Measurements from ENCODE around the gene TLN1. TPM values are rescaled to one million over a fixed set of nuclear protein-coding genes. Genes with fewer than 3 reads are reported as not detected.

TLN1 gene
- total and polyA plus RNA-seq, 2 of the 8 experiments (the other 6 are each of a cell fraction or from before 2014, with no cell fraction given), result 28.1 to 90.1 TPM

DNA sequence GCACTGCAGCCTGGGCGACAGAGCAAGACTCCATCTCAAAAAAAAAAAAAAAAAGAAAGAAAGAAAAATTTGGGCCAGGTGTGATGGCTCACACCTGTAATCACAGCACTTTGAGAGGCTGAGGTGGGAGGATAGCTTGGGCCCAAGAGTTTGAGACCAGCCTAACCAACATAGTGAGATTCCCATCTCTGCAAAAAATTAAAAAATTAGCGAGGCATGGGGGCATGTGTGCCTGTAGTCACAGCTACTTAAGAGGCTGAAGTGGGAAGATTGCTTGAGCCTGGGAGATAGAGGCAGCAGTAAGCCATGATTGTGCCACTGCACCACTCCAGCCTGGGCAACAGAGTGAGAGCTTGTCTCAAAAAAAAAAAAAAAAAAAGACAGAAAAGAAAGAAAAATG lies 78.4 kb downstream of the TLN1 start:
- H2BK5ac ChIP-seq (ENCODE audit: low read depth, low read length), result no peak overlapping the region
- no peak overlapping the region for H2BK15ac ChIP-seq (ENCODE audit: low read length)
- no peaks in the 10 kb centered on the region for H3K79me1 ChIP-seq (ENCODE audit: low read depth, low read length)
- no peak overlapping the region for H4K5ac ChIP-seq (ENCODE audit: insufficient read length, low read depth, low read length)
- H3K4me1 ChIP-seq (replicated peaks in 1 of 4; ENCODE audit: control insufficient read depth in 3 of 4, insufficient read depth in 4 of 4, low read length in 3 of 4), result peaks cover 2 to 17% (median 12%) of the 10 kb centered on the region in 4 experiments; a peak in 6 of 7 replicates
- H3K36me3 ChIP-seq (ENCODE audit: control insufficient read depth in 2 of 4, insufficient read depth in 4 of 4, low read length in 3 of 4), result no peaks in the 10 kb centered on the region
- peaks cover 8% of the 10 kb centered on the region for H3K23me2 ChIP-seq (ENCODE audit: low read depth, low read length)
- no peak overlapping the region for H2BK20ac ChIP-seq (ENCODE audit: low read length)
- H4K20me1 ChIP-seq (replicated peaks in 1 of 2; ENCODE audit: control insufficient read depth in 1 of 2, insufficient read depth in 2 of 2, low read length in 2 of 2), result no peaks in the 10 kb centered on the region
- DNase-seq (ENCODE audit: low read depth in 1 of 2, low spot score in 2 of 2) (no peak), FAIRE-seq (no peak)
- H3K23ac ChIP-seq (ENCODE audit: insufficient read length), result no peak overlapping the region
- no peak overlapping the region for H3K4me3 ChIP-seq (ENCODE audit: extremely low read depth in 1 of 4, insufficient read depth in 2 of 4, low read depth in 3 of 4, low read length in 4 of 4)
- POLR2A ChIA-PET (ENCODE audit: partially characterized antibody), result interaction anchor here (0.8 kb wide), 1 partner anchor 30 kb away, joined by 3 read pairs; no protein-coding TSS in a partner anchor
- no peak overlapping the region for H2BK120ac ChIP-seq (replicated peaks; ENCODE audit: low read depth, low read length)
- no peak overlapping the region for H3K18ac ChIP-seq (ENCODE audit: extremely low read depth, low read length)
- H2AFZ ChIP-seq (ENCODE audit: low read length), result no peak overlapping the region
- H3K27me3 ChIP-seq (replicated peaks in 1 of 4; ENCODE audit: control insufficient read depth in 3 of 4, extremely low read depth in 1 of 4, insufficient read depth in 3 of 4, low read length in 3 of 4), result peaks cover 0 to 7% (median 0%) of the 10 kb centered on the region in 4 experiments; a peak in 1 of 7 replicates
- no peaks in the 10 kb centered on the region for H3K9me3 ChIP-seq (ENCODE audit: insufficient read depth in 2 of 2, low read depth in 1 of 2, low read length in 1 of 2)
- H4K8ac ChIP-seq (ENCODE audit: extremely low read depth, insufficient read depth, low read length), result no peak overlapping the region
- no peak overlapping the region for H3K56ac ChIP-seq (replicated peaks; ENCODE audit: insufficient read length, low read depth, low read length)
- H2BK12ac ChIP-seq (ENCODE audit: low read depth, low read length), result no peak overlapping the region
- H3K9ac ChIP-seq (replicated peaks in 1 of 4; ENCODE audit: extremely low read depth in 1 of 4, low read depth in 3 of 4, low read length in 3 of 4), result no peak overlapping the region
- TF ChIP-seq PHF8 (conservative IDR thresholded peaks at IDR 0.05; ENCODE audit: low read depth, low read length) (no peak), NANOG (IDR thresholded peaks at IDR 0.05; ENCODE audit: insufficient read depth, low read depth, low read length, poor library complexity, severe bottlenecking) (no peak), MAFK (IDR thresholded peaks at IDR 0.05; ENCODE audit: low read depth, low read length) (no peak), POU5F1 (IDR thresholded peaks at IDR 0.05; ENCODE audit: low read depth, low read length) (no peak), TEAD4 (IDR thresholded peaks at IDR 0.05; ENCODE audit: low read depth, low read length) (no peak), SUZ12 (IDR thresholded peaks at IDR 0.05; ENCODE audit: low read length) (no peak), RFX5 (IDR thresholded peaks at IDR 0.05; ENCODE audit: borderline replicate concordance, low read depth, low read length) (no peak), FOSL1 (IDR thresholded peaks at IDR 0.05; ENCODE audit: insufficient read depth, low read depth, low read length) (no peak), POLR2AphosphoS5 (IDR thresholded peaks at IDR 0.05; ENCODE audit: low read depth, low read length) (no peak), SIX5 (IDR thresholded peaks at IDR 0.05; ENCODE audit: low read depth, low read length) (no peak), ZNF274 (IDR thresholded peaks at IDR 0.05; ENCODE audit: borderline replicate concordance, extremely low read depth, low read length) (no peak), CEBPB (IDR thresholded peaks at IDR 0.05; ENCODE audit: low read depth, low read length) (no peak), JUN (IDR thresholded peaks at IDR 0.05; ENCODE audit: low read depth, low read length) (no peak), JUND (IDR thresholded peaks at IDR 0.05; ENCODE audit: low read length) (no peak), NRF1 (IDR thresholded peaks at IDR 0.05; ENCODE audit: low read depth, low read length) (no peak)
- CTCF ChIA-PET (ENCODE audit: partially characterized antibody), result interaction anchor here (0.6 to 15.9 kb wide), 4 partner anchors 26 to 1833 kb away, joined by 3 to 347 read pairs (median 4); partner anchors contain the start of gene TPM2
- no peaks in the 10 kb centered on the region for H3K79me2 ChIP-seq (ENCODE audit: control insufficient read depth in 1 of 2, insufficient read depth in 2 of 2, low read length in 2 of 2)
- H3K4me2 ChIP-seq (ENCODE audit: insufficient read depth in 1 of 2, low read depth in 2 of 2, low read length in 2 of 2), result no peak overlapping the region
- H4K91ac ChIP-seq (replicated peaks; ENCODE audit: insufficient read length, low read length), result no peak overlapping the region
- H3K27ac ChIP-seq (ENCODE audit: low read depth, low read length), result no peak overlapping the region
- no peak overlapping the region for H3K14ac ChIP-seq (ENCODE audit: insufficient read length)
- 75% methylated on average over 2 of the region's 2 CpGs; no CpG with 5 or more reads in 1 of the 2 experiments for WGBS, 2 experiments (ENCODE audit: extremely low coverage in 1 of 2, insufficient coverage in 1 of 2, insufficient read length in 1 of 2, insufficient replicate concordance in 2 of 2, low coverage in 1 of 2, low lambda C conversion rate in 2 of 2, missing lambda C conversion rate in 1 of 2)
- H3K4ac ChIP-seq (replicated peaks; ENCODE audit: insufficient read length, low read depth, low read length), result no peak overlapping the region
- H2AK5ac ChIP-seq (ENCODE audit: low read depth, low read length), result no peak overlapping the region
